GM12878 (cell line): ENCODE data around the gene LPGAT1. TPM values are rescaled to one million over a fixed set of nuclear protein-coding genes. Genes with fewer than 3 reads are reported as not detected.

ENCODE experiments used
- CREB1 ChIP-seq: IDR thresholded peaks from 2 replicates; pipeline ENCODE4 v1.6.1; 2012; ENCODE audit warnings: low read depth, mild to moderate bottlenecking, inconsistent platforms
- CUX1 ChIP-seq: IDR thresholded peaks from 2 replicates; pipeline ENCODE4 v1.6.1; 2012; ENCODE audit warnings: improper control_type of control experiment, low read depth, low read length; ENCODE audit not compliant: insufficient replicate concordance
- FOXM1 ChIP-seq: IDR thresholded peaks from 2 replicates; pipeline ENCODE4 v1.6.1; 2012; ENCODE audit warnings: low read depth, mild to moderate bottlenecking, inconsistent platforms, low read length, moderate library complexity
- IKZF1 ChIP-seq: fragments of 450-650 bp; conservative IDR thresholded peaks from 2 replicates; pipeline ENCODE4 v1.6.1; 2017; ENCODE audit warnings: antibody characterized with exemption, mild to moderate bottlenecking
- MYC ChIP-seq: IDR thresholded peaks from 2 replicates; pipeline ENCODE4 v1.6.1; 2011; ENCODE audit warnings: mild to moderate bottlenecking, low read length, moderate library complexity, inconsistent platforms; ENCODE audit not compliant: insufficient read depth, insufficient replicate concordance, insufficient read length, severe bottlenecking
- PAX8 ChIP-seq: fragments of 450-650 bp; IDR thresholded peaks from 2 replicates; pipeline ENCODE4 v1.6.1; 2017; ENCODE audit warnings: mild to moderate bottlenecking, moderate library complexity
- RELA ChIP-seq: fragments of 450-650 bp; IDR thresholded peaks from 2 replicates; pipeline ENCODE4 v1.8.0; 2014; ENCODE audit warnings: borderline replicate concordance; ENCODE audit not compliant: partially characterized antibody
- polyA plus RNA-seq, 11 experiments: library from polyadenylated mRNA; depleted of rRNA in 4 of 11; unstranded in 6 of 11; stranded (reverse) in 5 of 11; fragments of >200 nt; fragmentation: Nextera tagmentation in 4 of 11; fragmentation: Illumina TruSeq in 1 of 11; extraction: Ambion mirVana in 4 of 11; extraction: Trizol in 1 of 11; gene quantifications; 1 replicate in 1 of 11; 2 replicates in 10 of 11; pipeline versions ENCODE4 v1.2.1 to v1.2.3, GENCODE V29; 2011 to 2016; ENCODE audit warnings: inconsistent platforms in 2 of 11, missing spikeins in 2 of 11, low read depth in 1 of 11
- total RNA-seq, 4 experiments: library from RNA; depleted of rRNA in 3 of 4; stranded (reverse); fragments of >200 nt in 3 of 4; fragmentation: Illumina TruSeq in 1 of 4; extraction: Trizol in 1 of 4; gene quantifications; 2 replicates each; pipeline versions ENCODE4 v1.2.1 to v1.2.3, GENCODE V29; 2013 to 2021
- TF ChIP-seq, protein P1 (sequence below): IDR thresholded peaks from 2 replicates; pipeline ENCODE4 v1.6.1; 2011; ENCODE audit warnings: low read depth, low read length, improper control_type of control experiment, borderline replicate concordance
- TF ChIP-seq, protein P2 (sequence below): fragments of 150-350 bp; IDR thresholded peaks from 2 replicates; pipeline ENCODE4 v1.6.1; 2014; ENCODE audit warnings: mild to moderate bottlenecking, low read depth, low read length

Gene LPGAT1
- total and polyA plus RNA-seq, 10 of the 15 experiments (the other 5 are each of a cell fraction or from before 2014, with no cell fraction given): 5.8 to 40.6 (median 19.2) TPM

GRCh38 chr1:211715971-211716370, 114.6 kb downstream of the LPGAT1 start (continued):
- TF ChIP-seq CUX1 (no peak), IKZF1 (no peak), FOXM1 (no peak), CREB1 (no peak), PAX8 (no peak), RELA (no peak), MYC (no peak)
- TF ChIP-seq, protein P1, sequence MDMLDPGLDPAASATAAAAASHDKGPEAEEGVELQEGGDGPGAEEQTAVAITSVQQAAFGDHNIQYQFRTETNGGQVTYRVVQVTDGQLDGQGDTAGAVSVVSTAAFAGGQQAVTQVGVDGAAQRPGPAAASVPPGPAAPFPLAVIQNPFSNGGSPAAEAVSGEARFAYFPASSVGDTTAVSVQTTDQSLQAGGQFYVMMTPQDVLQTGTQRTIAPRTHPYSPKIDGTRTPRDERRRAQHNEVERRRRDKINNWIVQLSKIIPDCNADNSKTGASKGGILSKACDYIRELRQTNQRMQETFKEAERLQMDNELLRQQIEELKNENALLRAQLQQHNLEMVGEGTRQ: no peak
- TF ChIP-seq, protein P2, sequence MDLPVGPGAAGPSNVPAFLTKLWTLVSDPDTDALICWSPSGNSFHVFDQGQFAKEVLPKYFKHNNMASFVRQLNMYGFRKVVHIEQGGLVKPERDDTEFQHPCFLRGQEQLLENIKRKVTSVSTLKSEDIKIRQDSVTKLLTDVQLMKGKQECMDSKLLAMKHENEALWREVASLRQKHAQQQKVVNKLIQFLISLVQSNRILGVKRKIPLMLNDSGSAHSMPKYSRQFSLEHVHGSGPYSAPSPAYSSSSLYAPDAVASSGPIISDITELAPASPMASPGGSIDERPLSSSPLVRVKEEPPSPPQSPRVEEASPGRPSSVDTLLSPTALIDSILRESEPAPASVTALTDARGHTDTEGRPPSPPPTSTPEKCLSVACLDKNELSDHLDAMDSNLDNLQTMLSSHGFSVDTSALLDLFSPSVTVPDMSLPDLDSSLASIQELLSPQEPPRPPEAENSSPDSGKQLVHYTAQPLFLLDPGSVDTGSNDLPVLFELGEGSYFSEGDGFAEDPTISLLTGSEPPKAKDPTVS: no peak
